Muscle layer of duodenum (tissue), 2 donors: ENCODE data around the gene DCK.
"Not testable (repeated sequence)": the region's sequence is repeated elsewhere in the genome, so short reads cannot be mapped to it uniquely, and the experiment has no call there.

Experiments
- H3K27ac ChIP-seq: one replicate; pipeline ENCODE4 v1.7.0; 2013; ENCODE audit warnings: mild to moderate bottlenecking, low read length
- H3K27me3 ChIP-seq: one replicate; pipeline ENCODE4 v1.7.0; 2013; ENCODE audit warnings: low read depth, mild to moderate bottlenecking, control low read depth, low read length
- H3K36me3 ChIP-seq, 2 donors: one replicate each; pipeline ENCODE4 v1.7.0; 2013; ENCODE audit warnings: low read length in 2 of 2, control low read depth in 1 of 2, mild to moderate bottlenecking in 1 of 2; ENCODE audit not compliant: insufficient read depth in 2 of 2, control insufficient read depth in 1 of 2
- H3K4me1 ChIP-seq, 2 donors: one replicate each; pipeline ENCODE4 v1.7.0; 2013; ENCODE audit warnings: low read length in 2 of 2, mild to moderate bottlenecking in 2 of 2, control low read depth in 1 of 2, moderate library complexity in 1 of 2; ENCODE audit not compliant: insufficient read depth in 2 of 2, control insufficient read depth in 1 of 2
- H3K4me3 ChIP-seq, 2 donors: one replicate each; pipeline ENCODE4 v1.7.0; 2013; ENCODE audit warnings: low read length in 2 of 2, low read depth in 1 of 2, mild to moderate bottlenecking in 1 of 2
- H3K9me3 ChIP-seq, 2 donors: one replicate each; pipeline ENCODE4 v1.7.0; 2013; ENCODE audit warnings: low read length in 2 of 2, control low read depth in 1 of 2, mild to moderate bottlenecking in 1 of 2; ENCODE audit not compliant: control insufficient read depth in 1 of 2
- donor health status: healthy.

The DCK gene

GRCh38 chr4:71027611-71028010 lies 34.2 kb downstream of the DCK start:
- no peaks in the 10 kb centered on the region for H3K27me3 ChIP-seq
- peaks cover 0 to 11% of the 10 kb centered on the region in 2 donors for H3K4me1 ChIP-seq
- peaks cover 0 to 17% of the 10 kb centered on the region in 2 donors for H3K36me3 ChIP-seq
- no peak overlapping the region for H3K4me3 ChIP-seq
- no peak overlapping the region for H3K27ac ChIP-seq
- no peaks in the 10 kb centered on the region for H3K9me3 ChIP-seq

- H3K4me3 ChIP-seq = no peak overlapping the region
- H3K9me3 ChIP-seq = no peaks in the 10 kb centered on the region
- no peak overlapping the region for H3K27ac ChIP-seq
- peaks cover 0 to 11% of the 10 kb centered on the region in 2 donors for H3K4me1 ChIP-seq
- peaks cover 0 to 17% of the 10 kb centered on the region in 2 donors for H3K36me3 ChIP-seq
- no peaks in the 10 kb centered on the region for H3K27me3 ChIP-seq
Measured at GRCh38 chr4:71029504-71029903, 36.1 kb downstream of the DCK start.

GRCh38 chr4:71032106-71032505 lies 38.7 kb downstream of the DCK start:
- H3K9me3 ChIP-seq, H3K4me3 ChIP-seq, H3K4me1 ChIP-seq, H3K27me3 ChIP-seq, H3K27ac ChIP-seq: not testable (repeated sequence)
- H3K36me3 ChIP-seq = peaks cover 0 to 17% of the 10 kb centered on the region in 2 donors

- H3K27me3 ChIP-seq = no peaks in the 10 kb centered on the region
- no peak overlapping the region for H3K27ac ChIP-seq
- H3K9me3 ChIP-seq = no peaks in the 10 kb centered on the region
- H3K36me3 ChIP-seq = no peaks in the 10 kb centered on the region
- no peak overlapping the region for H3K4me3 ChIP-seq
- H3K4me1 ChIP-seq = no peaks in the 10 kb centered on the region
Measured at GRCh38 chr4:71045256-71045655, 51.8 kb downstream of the DCK start.

- H3K27ac ChIP-seq = no peak overlapping the region
Measured at GRCh38 chr4:71049395-71049794, 55.9 kb downstream of the DCK start.

GRCh38 chr4:71050809-71051208 lies 57.4 kb downstream of the DCK start:
- Histone ChIP-seq H3K36me3 (no peaks in the 10 kb centered on the region), H3K9me3 (no peaks in the 10 kb centered on the region), H3K4me3 (no peak overlapping the region), H3K27ac (no peak overlapping the region), H3K4me1 (no peaks in the 10 kb centered on the region), H3K27me3 (no peaks in the 10 kb centered on the region)

More at GRCh38 chr4:71049395-71049794, 55.9 kb downstream of the DCK start:
- no peaks in the 10 kb centered on the region for H3K27me3 ChIP-seq
- no peaks in the 10 kb centered on the region for H3K36me3 ChIP-seq
- no peak overlapping the region for H3K4me3 ChIP-seq
- H3K9me3 ChIP-seq = no peaks in the 10 kb centered on the region
- no peaks in the 10 kb centered on the region for H3K4me1 ChIP-seq

GRCh38 chr4:71052034-71052433 lies 58.6 kb downstream of the DCK start:
- Histone ChIP-seq H3K4me3 (no peak overlapping the region), H3K27me3 (no peaks in the 10 kb centered on the region), H3K9me3 (no peaks in the 10 kb centered on the region), H3K27ac (no peak overlapping the region), H3K36me3 (no peaks in the 10 kb centered on the region), H3K4me1 (no peaks in the 10 kb centered on the region)

- Histone ChIP-seq H3K36me3 (no peaks in the 10 kb centered on the region), H3K4me1 (no peaks in the 10 kb centered on the region), H3K27me3 (no peaks in the 10 kb centered on the region), H3K9me3 (no peaks in the 10 kb centered on the region), H3K4me3 (no peak overlapping the region), H3K27ac (no peak overlapping the region)
Measured at GRCh38 chr4:71052716-71053115, 59.3 kb downstream of the DCK start.

GRCh38 chr4:71053613-71054012 lies 60.2 kb downstream of the DCK start:
- H3K4me3 ChIP-seq, H3K36me3 ChIP-seq, H3K4me1 ChIP-seq, H3K9me3 ChIP-seq, H3K27ac ChIP-seq, H3K27me3 ChIP-seq: not testable (repeated sequence)

- H3K27ac ChIP-seq, H3K27me3 ChIP-seq, H3K4me3 ChIP-seq, H3K9me3 ChIP-seq, H3K4me1 ChIP-seq, H3K36me3 ChIP-seq: not testable (repeated sequence)
Measured at GRCh38 chr4:71059573-71059972, 66.1 kb downstream of the DCK start.

- no peak overlapping the region for H3K4me3 ChIP-seq
Measured at GRCh38 chr4:71062436-71062835, 69.0 kb downstream of the DCK start.

GRCh38 chr4:71063711-71064110 lies 70.3 kb downstream of the DCK start:
- no peaks in the 10 kb centered on the region for H3K27me3 ChIP-seq
- H3K4me1 ChIP-seq = no peaks in the 10 kb centered on the region
- no peaks in the 10 kb centered on the region for H3K36me3 ChIP-seq
- H3K27ac ChIP-seq = no peak overlapping the region
- no peaks in the 10 kb centered on the region for H3K9me3 ChIP-seq
- no peak overlapping the region for H3K4me3 ChIP-seq

More at GRCh38 chr4:71062436-71062835, 69.0 kb downstream of the DCK start:
- no peaks in the 10 kb centered on the region for H3K36me3 ChIP-seq
- H3K4me1 ChIP-seq = no peaks in the 10 kb centered on the region
- H3K9me3 ChIP-seq = no peaks in the 10 kb centered on the region
- H3K27ac ChIP-seq = no peak overlapping the region
- H3K27me3 ChIP-seq = no peaks in the 10 kb centered on the region
